NCI-H128 (cell line): Measurements from ENCODE around the gene LTK.

ENCODE experiments used
- DNase-seq: peaks from one replicate; lab custom pipeline; 2025; ENCODE audit not compliant: unreplicated experiment; lab: John Stamatoyannopoulos, UW

The LTK gene

DNA sequence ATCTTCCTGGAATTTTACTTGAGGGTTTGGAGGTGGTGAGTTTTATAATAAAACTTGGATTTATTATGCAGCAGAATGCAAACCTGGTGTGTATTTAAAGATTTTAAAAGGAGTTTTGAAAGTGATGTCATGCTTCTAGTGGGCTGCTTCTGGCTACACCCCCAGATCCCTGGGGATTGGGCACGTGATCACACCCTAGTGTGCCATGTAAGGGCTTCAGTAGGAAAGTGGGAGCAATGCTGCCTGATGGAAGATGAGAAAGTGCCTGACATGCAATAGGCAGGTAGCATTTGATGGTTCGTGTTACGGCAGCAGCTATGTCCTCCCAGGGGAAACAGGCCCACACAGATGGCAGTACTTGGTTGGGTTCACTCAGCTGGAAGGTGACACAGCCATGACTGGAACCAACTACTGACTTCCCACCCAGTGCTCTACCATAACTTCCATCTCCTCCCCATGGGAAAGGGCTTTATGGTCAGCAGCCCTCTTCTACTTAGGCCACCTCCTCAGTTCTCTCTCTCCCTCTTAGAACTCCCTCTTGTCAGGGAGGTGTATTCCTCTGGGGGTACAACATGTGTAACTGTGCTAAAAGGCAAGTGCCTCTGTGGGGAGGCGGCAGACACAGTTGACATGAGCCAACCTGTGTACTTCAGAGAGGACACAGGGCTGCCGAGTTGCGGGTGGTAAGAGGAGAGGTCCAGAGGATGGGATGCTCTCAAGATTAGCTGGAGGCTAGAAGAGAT is 14.3 kb downstream of the LTK start:
- DNase-seq = no peak

DNA sequence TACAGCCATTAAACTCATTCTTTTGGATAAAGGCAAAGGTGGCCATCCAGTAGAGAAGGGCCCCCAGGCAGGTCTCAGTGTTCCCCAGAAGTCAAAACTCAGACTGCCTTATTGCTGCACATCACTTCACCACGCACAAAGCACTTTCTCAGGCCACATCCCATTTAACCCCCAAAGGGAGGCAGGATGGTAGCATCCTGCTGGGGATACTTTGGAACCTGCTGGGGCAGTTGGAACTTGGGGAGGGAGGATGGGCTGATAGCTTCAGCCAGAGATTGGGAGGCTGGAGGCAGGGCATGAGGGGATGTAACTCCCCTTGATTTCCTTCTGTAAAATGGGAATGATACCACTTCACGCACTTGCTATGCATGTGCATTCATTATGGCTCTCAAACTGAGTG is 15.0 kb downstream of the LTK start:
- no peak for DNase-seq

DNA sequence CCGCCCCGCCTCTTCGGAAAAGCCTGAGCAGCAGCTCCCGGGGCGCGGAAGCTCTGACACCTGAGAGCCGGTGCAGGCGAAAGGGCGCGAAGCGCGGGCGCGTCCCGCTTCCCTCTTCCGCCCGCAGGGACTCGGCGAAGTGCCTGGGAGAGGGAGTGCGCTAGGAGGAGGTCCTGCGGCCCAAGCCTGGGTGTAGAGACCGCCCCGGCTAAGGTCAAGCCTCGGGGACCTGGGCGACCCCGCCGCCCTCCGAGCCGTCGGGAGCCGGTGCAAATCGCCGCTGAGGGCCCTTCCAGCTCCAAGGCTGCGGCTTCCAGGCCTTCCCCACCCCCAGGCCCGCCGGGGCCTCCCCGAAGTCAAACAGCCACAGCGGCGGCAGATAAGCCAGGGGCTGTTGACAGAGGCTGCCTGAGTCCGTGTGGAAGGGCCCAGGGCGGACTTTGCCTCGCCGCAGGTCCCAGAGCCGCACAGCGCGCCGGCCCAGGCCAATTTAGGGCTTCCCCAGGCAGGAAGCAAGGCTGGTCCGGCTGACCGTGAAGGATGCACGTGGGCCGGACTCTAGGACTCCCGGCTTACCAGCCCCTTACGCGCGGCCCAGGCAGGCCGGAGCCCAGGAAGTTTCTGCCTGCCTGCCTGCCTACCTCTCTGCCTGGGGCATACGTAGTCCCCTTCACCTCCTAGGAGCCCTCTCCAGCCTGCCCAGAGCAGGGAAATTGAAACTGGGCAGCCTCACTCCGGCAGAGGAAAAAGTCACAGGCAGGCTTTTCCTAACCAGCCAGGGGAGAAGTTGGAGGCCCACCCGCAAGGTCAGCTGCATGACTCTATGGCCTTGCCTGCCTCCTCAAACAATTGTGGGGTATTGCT is 17.7 kb downstream of the LTK start:
- no peak for DNase-seq

DNA sequence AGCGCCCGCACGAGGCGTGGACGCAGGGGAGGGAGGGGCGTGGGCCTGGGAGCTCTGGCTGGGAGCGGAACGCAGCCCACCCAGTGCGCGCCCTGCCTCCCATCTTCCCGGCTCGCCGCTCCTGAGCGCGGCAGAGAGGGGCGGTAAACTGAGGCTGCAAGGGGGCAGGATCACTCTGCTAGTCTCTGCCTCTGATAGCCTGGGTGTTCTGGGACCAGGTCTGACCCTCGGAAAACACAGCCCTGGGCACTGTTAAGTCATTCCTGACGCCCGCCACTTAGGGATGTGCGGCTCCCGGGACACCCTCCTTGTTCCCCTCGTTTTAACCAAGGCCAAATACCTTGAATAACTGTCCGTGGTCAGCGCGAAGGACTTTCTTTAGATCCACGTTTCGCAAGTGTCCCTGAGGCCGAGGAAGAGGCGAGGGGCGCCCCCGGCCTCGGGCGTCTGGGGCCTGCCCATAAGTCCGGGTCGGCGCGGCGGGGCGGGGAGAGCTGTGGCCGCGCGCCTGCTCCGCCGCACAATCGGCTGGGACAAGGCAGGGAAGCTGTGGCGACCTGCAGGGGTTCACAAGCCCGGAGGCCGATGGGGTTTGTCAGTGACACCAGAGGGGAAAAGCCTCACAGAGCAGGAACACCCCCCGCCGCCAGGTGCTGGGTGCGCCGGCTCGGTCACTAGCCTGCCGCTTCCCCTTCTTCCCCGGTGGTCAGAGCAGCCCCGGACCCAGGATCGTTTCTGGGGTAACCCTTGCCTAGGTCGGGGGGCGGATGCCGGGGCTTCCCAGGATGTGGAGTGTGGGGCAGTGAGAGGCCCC is 18.5 kb downstream of the LTK start:
- DNase-seq = no peak

DNA sequence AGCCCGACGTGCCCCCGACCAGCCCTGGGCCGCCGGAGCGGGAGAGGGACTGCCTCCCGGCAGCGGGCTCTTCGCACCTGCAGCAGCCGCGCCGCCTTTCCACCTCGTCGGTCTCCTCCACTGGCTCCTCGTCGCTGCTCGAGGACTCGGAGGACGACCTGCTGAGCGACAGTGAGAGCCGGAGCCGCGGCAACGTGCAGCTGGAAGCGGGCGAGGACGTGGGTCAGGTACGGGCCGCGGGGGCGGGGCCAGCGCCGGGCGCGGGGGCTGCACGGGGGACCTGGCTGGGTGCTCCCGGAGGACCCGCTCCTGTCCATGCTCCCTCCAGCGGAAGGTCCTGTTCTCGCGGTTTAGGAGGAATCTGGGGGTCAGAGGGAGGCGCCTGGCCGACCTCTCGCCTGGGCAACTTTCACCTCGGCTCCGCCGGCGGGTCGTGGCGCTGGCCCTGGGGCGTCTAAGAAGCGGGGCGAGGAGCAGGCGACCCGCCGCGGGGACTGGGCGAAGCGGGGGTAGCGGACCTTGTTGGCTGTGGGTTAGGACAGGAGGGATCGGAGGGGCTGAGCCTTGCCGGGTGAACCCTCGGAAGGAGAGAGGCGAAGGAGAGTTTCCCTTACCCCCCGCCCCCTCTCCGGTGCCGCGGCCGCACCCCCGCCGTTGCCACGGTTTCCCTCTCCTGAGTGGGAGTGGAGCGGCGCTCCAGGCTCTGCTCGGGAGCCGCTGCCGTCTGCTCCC is 19.3 kb downstream of the LTK start:
- DNase-seq = no peak

DNA sequence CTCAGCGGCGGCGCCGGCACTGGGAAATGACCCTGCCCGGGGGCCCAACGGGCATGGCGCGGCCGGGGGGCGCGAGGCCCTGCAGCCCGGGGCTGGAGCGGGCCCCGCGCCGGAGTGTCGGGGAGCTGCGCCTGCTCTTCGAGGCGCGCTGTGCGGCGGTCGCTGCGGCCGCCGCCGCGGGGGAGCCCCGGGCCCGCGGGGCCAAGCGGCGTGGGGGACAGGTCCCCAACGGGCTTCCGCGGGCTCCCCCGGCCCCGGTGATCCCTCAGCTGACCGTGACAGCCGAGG is 19.8 kb downstream of the LTK start:
- no peak for DNase-seq

DNA sequence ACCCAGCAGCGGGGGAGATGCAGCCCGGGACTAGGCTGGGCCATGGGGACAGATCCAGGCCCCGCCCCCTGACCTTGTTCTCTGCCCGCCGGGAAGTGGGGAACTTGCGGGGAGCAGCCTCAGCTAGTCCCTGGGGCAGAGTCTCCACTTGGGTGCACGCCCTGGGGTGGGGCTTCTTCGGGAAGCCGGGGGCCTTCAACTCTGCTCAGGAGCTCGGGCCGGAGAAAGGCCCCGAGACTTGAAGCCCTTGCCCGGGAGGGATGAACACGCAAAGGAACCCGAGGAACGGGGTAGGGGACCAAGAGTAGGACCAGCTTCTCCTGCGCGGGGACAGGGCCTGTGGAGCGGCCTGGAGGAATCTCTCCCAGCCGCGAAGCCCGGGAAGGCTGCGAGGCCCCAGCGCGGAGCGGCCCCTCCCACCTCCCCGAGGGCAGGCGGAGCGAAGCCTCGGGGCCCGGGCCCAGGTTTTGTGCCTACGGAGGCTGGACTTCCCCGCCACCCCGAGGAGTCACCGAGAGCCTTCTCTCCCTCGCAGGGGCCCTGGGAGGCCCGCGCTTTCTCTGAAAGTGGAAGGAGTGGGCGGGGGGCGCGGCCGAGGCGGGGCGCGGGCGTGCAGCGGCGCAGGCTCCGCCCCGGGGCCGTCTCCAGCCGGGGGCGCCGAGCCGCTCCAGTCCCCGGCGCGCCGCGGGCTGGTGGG is 20.3 kb downstream of the LTK start, which contains the start of gene ITPKA:
ITPKA (plus strand) TSS at position 670 of the 697 bp plus-strand sequence. CDS start 54 bp downstream, outside the sequence.
- DNase-seq = no peak

DNA sequence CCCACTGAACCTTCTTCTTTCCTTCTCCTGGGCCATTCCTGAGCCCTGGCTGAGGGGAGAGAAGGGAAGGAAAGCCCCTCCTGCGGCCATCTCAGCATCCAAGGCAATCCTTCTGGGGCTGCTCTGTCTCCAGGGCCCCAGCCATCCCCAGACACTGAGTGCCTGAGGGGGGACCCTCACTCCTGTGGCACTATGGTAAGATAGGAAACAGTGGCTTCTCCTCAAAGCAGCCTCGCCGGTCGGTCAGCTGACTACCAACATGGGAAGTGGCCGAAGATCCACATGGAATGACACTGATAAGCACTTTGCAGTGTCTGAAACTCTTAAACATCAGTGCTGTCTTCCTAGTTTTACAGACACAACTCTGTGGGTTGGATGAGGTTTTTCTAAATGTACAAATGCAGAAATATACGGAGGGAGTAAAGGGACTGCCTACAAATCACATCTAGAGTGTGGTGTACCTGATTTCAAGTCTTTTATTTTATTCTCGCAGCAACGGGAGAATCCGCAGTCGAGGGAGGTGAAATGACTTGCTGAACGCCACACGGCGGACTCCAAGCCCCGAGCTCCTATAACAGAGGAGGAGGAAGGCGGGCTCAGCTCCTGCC is 20.9 kb downstream of the LTK start:
- DNase-seq = no peak

DNA sequence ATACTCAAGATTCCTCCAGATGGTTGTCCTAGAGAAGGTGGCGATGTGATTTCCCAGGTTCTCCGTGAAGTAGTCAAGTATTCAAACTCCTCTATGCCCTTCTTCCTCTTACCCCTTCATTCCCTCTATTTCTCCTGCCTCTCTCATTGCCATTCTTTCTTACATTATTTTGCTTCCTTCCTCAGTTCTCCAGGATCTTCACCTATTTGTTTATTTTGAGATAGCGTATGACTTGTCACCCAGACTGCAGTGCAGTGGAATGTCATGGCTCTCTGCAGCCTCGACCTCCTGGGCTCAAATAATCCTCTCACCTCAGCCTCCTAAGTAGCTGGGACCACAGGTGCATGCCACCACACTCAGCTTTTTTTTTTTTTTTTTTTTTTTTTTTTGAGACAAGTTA is 21.7 kb downstream of the LTK start:
- no peak for DNase-seq

DNA sequence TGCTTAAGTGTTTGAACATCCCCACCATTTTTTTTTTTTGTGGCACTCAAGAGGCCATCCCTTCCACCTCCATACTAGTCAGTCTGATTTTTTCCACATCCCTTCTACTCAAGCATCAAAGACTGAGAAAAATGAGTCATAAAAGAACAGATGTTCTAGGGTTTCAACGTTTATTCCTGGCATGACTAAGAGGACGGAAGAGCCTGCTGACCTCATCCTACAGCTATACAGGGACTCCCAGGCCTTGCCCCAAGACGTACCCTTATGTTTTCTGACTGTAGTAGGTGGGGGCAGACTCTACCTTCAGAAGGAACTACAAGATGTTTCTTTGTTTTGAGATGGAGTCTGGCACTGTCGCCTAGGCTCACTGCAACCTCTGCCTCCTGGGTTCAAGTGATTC is 23.3 kb downstream of the LTK start:
- no peak for DNase-seq

DNA sequence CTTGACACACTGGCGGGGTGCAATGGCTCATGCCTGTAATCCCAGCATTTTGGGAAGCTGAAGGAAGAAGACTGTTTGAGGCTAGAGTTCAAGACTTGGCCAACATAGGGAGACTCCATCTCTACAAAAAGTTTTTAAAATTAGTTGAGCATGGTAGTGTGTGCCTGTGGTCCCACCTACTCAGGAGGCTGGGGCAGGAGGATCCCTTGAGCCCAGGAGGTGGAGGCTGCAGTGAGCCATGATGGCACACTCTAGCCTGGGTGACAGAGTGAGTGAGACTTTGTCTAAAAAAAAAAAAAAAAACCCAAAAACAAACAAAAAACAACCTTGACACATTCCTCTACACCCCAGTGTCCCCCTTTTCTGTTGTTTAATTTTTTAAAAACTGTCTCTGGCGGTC is 24.0 kb downstream of the LTK start:
- no peak for DNase-seq

DNA sequence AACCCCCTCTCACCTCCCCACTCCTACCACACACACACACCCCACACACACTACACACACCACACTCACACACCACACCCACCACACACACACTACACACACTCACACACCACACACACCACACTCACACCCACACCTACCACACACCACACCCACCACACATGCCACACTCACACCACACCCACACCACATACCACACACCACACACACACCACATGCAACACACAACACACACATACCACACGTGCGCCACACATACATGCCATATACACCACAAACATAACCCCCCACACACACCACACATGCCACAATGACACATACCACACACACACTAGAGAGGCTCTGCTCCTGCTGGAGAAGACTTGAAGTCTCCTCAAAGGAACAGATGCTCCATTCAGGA is 25.8 kb downstream of the LTK start:
- DNase-seq = no peak

DNA sequence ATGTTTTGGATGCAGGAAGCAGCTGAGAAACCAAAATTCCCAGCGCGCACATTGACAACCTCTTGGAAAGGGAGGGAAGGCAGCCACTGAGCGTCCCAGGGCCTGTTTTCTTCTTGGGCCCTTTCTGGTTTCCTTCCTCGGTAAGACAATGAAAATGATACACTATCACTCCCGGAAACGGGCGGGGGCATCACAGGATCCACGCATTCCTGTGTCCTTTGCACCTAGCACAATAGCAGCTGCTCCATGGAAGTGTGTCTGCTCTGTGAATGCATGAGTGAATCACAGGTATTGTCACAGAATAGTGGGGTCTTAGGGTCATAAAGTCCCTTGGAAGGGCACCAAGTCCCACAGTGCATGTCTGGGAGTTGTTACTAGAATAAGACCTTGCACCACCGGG is 26.2 kb downstream of the LTK start:
- DNase-seq = no peak

DNA sequence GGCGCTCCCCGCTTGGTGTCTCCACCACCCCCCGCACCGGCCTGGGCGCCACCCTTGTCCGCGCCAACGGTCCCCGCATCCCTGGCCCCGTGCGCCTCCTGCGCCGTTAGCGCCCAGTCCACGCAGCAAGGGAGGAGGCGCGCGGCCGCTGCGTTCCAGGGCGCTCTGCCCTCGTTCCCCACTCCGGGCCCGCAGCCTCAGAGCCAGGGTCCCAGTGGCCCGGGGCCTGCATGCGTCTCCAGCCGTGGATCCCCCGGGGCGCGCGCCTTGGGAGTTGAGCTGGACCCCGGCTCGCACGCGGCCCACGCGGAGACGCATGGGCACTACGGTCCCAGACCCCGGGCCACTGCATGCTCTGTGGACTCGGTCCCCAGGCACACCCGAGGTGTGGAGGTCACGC is 27.3 kb downstream of the LTK start:
- no peak for DNase-seq

DNA sequence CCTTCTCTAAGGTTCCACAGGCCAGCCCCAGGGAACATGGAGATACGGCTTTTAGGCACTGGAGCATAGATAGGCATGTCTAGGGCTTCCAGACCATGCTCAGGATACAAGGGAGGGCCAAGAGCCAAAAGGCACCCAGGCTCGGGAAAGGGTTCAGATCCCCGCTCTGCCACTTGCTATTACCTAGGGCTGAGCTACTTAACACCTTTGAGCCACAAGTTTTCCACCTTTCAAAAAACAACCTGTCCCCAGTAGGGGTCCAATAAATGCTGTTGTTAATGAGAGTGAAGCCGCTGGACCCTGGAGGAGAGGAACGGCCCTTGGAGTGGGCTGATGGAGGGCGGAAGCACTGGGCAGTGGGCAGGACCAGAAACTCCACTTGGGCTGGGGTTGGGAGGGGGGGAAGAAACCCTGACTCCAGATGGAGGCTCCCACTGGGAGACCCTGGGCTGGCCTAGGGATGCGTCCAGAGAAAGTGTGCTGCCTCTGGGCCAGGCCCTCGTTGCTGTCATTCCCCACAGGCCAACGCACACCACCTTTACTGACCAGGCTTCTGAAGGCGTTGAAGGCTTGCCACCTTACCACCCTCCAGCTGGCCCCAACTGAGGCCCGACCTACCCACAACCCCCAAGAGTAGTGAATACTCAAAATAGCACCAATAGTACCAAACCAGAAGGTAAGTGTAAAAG is 28.5 kb downstream of the LTK start:
- no peak for DNase-seq

DNA sequence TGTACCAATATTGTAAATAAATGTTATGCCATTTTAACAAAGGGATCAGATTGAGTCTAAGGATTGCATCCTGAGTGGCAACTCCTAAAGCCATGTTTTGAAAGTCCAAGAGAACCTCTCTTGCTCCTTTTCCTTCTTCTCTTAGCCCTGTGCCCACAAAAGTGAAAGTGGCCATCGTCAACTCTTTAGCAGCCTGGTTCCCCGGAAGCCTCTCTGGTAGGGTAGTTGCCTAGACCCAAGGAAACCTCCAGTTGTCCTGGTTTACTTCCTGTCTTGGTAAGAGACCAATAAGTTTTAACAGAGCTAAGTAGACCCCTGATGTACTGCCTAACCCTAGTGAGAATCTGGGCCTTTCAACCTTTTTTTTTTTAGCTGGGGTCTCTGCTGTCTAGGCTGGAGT is 30.1 kb downstream of the LTK start:
- DNase-seq = no peak

DNA sequence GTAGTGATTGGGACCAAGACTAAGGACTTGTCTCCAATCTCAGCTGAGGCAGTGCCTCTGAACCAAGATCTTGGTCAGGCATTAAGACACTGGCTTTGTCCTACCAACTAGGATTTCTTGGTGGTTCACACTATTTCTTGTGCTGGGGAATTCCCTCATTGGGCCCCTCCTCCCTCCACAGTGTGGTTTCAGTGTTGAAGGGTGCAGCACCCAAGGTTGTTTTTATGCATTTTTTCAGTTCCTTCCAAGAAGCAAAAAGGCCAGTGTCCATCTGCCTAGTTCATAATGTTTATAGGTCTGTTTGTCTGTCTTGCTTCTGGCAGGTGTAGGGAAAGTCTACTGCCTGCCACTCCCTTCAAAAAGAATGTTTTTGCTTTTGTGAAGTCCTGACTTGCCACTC is 30.5 kb downstream of the LTK start:
- no peak for DNase-seq

DNA sequence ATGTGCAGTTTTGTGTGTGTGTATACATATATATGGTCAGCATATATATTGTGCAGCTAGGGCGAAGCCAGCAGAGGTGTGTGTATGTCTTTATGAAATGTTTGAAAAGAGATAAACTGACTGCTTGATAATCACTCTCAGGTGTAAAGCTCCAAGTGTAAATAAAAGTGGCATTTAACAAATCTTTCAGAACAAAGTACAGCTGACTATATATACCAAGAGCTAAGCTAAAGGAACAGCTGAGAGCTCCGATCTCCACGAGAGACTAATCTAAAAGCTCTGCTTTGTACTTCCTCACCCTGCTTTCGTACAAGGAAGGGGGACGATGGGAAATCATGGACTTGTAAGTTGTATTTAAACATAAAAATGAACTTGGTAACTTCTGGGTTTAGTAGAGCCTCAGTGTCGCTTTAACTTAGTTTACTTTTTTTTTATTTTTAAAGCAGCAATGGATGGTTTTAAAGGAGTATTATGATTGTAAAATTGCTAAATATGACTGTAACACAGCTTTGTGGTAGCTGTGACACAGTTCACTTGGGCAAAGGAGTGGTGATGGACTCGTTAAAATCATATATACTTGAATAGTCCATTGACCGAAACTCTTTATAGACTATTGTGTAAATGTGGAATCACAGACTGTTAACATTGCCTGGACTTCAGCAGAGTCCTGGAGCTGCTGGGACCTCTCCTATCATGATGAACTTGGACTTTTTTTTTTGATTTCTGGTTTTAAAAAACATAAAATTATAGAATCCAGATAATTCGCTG is 31.3 kb downstream of the LTK start:
- no peak for DNase-seq
